ENCODE measurements around the gene LENG8. TPM values are rescaled to one million over a fixed set of nuclear protein-coding genes. Genes with fewer than 3 reads are reported as not detected.
"Not testable (repeated sequence)": the region's sequence is repeated elsewhere in the genome, so short reads cannot be mapped to it uniquely, and the experiment has no call there.

Gene LENG8
- total RNA-seq, 2 experiments from 2014 or later = 163 to 176 TPM

GRCh38 chr19:54505542-54505941 is 56.5 kb downstream of the LENG8 start:
- DNase-seq; POLR2A ChIA-PET; H3K27ac Mint-ChIP-seq; H3K4me3 Mint-ChIP-seq; H3K36me3 Mint-ChIP-seq; CTCF ChIA-PET; intact Hi-C loops (cut with micrococcal nuclease); H3K9me3 Mint-ChIP-seq: not testable (repeated sequence)
- Mint-ChIP-seq H3K4me1 (ENCODE audit: low read depth) (peaks cover 21% of the 10 kb centered on the region), H3K27me3 (peaks cover 24% of the 10 kb centered on the region)

GRCh38 chr19:54506079-54506478 is 57.1 kb downstream of the LENG8 start:
- POLR2A ChIA-PET = no interaction called here
- H3K27ac Mint-ChIP-seq = no peak overlapping the region
- CTCF ChIA-PET = no interaction called here
- DNase-seq = no peak
- H3K4me1 Mint-ChIP-seq (ENCODE audit: low read depth) = peaks cover 21% of the 10 kb centered on the region
- H3K27me3 Mint-ChIP-seq = peaks cover 24% of the 10 kb centered on the region
- H3K9me3 Mint-ChIP-seq = no peaks in the 10 kb centered on the region
- no peaks in the 10 kb centered on the region for H3K36me3 Mint-ChIP-seq
- intact Hi-C loops (cut with micrococcal nuclease) = no loop called here
- H3K4me3 Mint-ChIP-seq = no peak overlapping the region

DNA sequence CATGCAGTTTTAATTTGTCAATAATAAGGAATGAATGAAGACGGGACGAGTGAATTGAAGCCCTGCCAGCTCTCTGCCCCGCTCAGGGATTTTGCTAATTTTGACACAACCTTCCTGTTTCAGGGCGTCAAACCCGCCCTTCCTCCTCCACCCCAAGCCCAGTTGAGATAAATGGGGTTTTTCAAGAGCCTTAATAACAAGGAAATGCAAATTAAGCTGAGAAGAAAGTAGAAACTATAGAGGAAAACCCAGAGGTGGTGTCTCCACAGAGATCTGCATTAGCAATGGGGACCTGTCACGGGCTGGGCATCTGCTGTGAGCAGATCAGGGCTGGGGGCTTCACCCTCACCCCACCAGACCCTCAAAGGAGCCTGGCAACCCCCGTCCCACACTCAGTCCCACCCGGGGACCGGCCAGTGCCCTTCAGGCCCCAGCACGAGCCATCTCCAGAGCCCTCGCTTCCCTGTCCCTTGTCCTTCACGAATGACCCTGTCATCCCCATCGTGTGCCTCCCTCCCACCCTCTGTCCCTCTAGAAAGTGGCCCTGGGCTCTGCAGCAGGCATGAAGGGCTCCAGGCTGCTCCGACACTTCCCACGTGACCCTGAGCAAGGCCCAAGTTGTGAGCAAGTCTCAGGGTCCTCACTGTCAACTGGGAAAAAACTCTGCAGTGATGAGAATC is 58.2 kb downstream of the LENG8 start:
- CTCF ChIA-PET; H3K4me3 Mint-ChIP-seq; H3K36me3 Mint-ChIP-seq; H3K27ac Mint-ChIP-seq; DNase-seq; intact Hi-C loops (cut with micrococcal nuclease); POLR2A ChIA-PET; H3K9me3 Mint-ChIP-seq: not testable (repeated sequence)
- H3K27me3 Mint-ChIP-seq = peaks cover 20% of the 10 kb centered on the region
- peaks cover 21% of the 10 kb centered on the region for H3K4me1 Mint-ChIP-seq (ENCODE audit: low read depth)

DNA sequence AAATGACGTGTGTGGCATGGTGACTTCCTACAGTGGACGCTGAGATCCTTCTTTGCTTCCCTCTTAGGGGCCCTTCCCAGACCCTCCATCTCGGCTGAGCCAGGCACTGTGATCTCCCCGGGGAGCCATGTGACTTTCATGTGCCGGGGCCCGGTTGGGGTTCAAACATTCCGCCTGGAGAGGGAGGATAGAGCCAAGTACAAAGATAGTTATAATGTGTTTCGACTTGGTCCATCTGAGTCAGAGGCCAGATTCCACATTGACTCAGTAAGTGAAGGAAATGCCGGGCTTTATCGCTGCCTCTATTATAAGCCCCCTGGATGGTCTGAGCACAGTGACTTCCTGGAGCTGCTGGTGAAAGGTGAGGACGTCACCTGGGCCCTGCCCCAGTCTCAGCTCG is 58.8 kb downstream of the LENG8 start:
- CTCF ChIA-PET = no interaction called here
- POLR2A ChIA-PET = no interaction called here
- Mint-ChIP-seq H3K27me3 (peaks cover 18% of the 10 kb centered on the region), H3K9me3 (no peaks in the 10 kb centered on the region), H3K4me3 (no peak overlapping the region), H3K36me3 (no peaks in the 10 kb centered on the region), H3K27ac (no peak overlapping the region), H3K4me1 (ENCODE audit: low read depth) (peaks cover 16% of the 10 kb centered on the region)
- DNase-seq = no peak
- intact Hi-C loops (cut with micrococcal nuclease) = no loop called here

DNA sequence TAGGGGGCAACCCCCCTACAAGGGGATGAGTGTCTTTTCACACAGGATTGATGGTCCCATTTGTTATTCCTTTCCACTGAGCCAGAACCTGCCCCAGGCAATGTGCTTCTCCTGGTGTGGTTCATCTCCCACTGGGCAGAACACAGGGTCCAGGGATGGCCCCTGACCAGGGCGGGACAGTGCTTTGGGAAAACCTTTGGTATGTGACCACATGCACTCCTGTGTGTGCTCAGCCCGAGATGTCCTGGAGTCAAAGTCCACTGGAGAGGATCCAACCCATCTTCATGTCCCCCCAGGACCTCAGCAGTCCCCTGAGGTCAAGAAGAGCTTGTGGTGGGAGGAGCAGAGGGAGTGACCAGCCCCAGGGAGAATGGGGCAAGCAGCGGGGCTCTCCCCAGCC is 59.5 kb downstream of the LENG8 start:
- POLR2A ChIA-PET; intact Hi-C loops (cut with micrococcal nuclease): not testable (repeated sequence)

DNA sequence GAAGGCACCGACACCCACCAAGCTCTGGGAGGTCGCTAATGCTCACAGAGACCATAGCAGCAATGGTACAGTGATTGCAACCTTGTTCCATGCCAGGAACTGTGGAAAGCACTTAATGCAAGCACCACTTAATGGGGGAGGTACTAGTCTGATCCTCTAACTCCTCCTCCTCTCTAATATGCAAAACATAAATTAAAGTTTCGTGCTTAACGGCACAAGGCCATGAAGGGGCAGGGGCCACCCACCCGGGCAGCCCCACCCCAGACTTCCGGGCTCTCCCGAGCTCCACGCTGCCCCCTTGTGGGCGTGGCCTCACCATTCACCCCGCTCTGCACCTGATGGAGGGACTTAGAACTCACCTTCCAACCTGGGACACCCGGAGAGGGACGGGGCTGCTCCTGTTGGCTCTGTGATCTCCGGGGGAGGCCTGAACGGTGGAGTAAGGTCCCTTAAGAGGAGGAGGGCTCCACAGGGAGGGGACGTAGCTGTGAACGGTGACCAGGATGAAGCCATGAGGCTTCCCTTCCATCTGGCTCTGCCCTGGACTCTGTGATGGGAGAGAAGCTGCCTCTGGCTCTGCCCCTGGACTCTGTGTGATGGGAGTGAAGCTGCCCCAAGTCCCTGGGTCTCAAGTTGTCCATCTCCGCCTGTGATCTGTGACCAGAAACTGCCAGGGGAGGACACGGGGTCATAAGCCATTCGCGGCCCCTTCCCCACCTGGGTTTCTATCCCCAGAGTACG is 60.4 kb downstream of the LENG8 start:
- CTCF ChIA-PET; H3K9me3 Mint-ChIP-seq; intact Hi-C loops (cut with micrococcal nuclease); H3K27ac Mint-ChIP-seq; H3K4me3 Mint-ChIP-seq; DNase-seq; POLR2A ChIA-PET; H3K36me3 Mint-ChIP-seq: not testable (repeated sequence)
- Mint-ChIP-seq H3K4me1 (ENCODE audit: low read depth) (peaks cover 16% of the 10 kb centered on the region), H3K27me3 (peaks cover 20% of the 10 kb centered on the region)

More for the DNA sequence above, 59.5 kb downstream of the LENG8 start:
- H3K27me3 Mint-ChIP-seq = peaks cover 21% of the 10 kb centered on the region
- H3K36me3 Mint-ChIP-seq, H3K4me3 Mint-ChIP-seq, H3K27ac Mint-ChIP-seq, CTCF ChIA-PET, H3K9me3 Mint-ChIP-seq, DNase-seq: not testable (repeated sequence)
- H3K4me1 Mint-ChIP-seq (ENCODE audit: low read depth) = peaks cover 16% of the 10 kb centered on the region

Other genes starting within 250 kb of the LENG8 start
- 1,000 to 10,000 TPM; 1,595 to 1,653 TPM for gene RPS9, start 248.3 kb upstream of the LENG8 start, total RNA-seq
- gene LILRB3, start 226.2 kb upstream of the LENG8 start, total RNA-seq = 1 to 10 TPM in 1 of 2 experiments, under 1 TPM in 1; 0.68 to 1.6 TPM
- under 1 TPM in 1 of 2 experiments, not detected in 1; 0.26 TPM for gene LILRA6, start 206.4 kb upstream of the LENG8 start, total RNA-seq
- not detected for gene LILRB5, start 191.9 kb upstream of the LENG8 start, total RNA-seq
- not detected for gene LILRB2, start 168.1 kb upstream of the LENG8 start, total RNA-seq
- not detected for gene LILRA5, start 136.0 kb upstream of the LENG8 start, total RNA-seq
- gene LILRA4, start 110.0 kb upstream of the LENG8 start, total RNA-seq = not detected
- gene LAIR1, start 84.3 kb upstream of the LENG8 start, total RNA-seq = 1 to 10 TPM; 4.9 to 5.7 TPM
- gene TTYH1, start 33.7 kb upstream of the LENG8 start, total RNA-seq = not detected
- 1 to 10 TPM; 5.3 to 5.6 TPM for gene LENG9, start 14.6 kb downstream of the LENG8 start, total RNA-seq
- not detected for gene CDC42EP5, start 24.1 kb downstream of the LENG8 start, total RNA-seq
- not detected for gene LAIR2, start 53.6 kb downstream of the LENG8 start, total RNA-seq
- gene LILRA2, start 124.6 kb downstream of the LENG8 start, total RNA-seq = not detected
- not detected for gene LILRA1, start 144.4 kb downstream of the LENG8 start, total RNA-seq
- gene LILRB1, start 181.3 kb downstream of the LENG8 start, total RNA-seq = not detected
- gene LILRB4, start 213.8 kb downstream of the LENG8 start, total RNA-seq = not detected